ENCODE measurements around the gene ARL3.

GRCh38 chr10:102681696-102682095, 32.5 kb downstream of the ARL3 start:
- TF ChIP-seq, protein P1, sequence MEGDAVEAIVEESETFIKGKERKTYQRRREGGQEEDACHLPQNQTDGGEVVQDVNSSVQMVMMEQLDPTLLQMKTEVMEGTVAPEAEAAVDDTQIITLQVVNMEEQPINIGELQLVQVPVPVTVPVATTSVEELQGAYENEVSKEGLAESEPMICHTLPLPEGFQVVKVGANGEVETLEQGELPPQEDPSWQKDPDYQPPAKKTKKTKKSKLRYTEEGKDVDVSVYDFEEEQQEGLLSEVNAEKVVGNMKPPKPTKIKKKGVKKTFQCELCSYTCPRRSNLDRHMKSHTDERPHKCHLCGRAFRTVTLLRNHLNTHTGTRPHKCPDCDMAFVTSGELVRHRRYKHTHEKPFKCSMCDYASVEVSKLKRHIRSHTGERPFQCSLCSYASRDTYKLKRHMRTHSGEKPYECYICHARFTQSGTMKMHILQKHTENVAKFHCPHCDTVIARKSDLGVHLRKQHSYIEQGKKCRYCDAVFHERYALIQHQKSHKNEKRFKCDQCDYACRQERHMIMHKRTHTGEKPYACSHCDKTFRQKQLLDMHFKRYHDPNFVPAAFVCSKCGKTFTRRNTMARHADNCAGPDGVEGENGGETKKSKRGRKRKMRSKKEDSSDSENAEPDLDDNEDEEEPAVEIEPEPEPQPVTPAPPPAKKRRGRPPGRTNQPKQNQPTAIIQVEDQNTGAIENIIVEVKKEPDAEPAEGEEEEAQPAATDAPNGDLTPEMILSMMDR (IDR thresholded peaks at IDR 0.05): no peak
- no peak for TF ChIP-seq POLR2A (IDR thresholded peaks at IDR 0.05)

All from esophagus squamous epithelium (tissue), 4 donors.